ENCODE results near the gene ANTKMT.

Gene ANTKMT

DNA sequence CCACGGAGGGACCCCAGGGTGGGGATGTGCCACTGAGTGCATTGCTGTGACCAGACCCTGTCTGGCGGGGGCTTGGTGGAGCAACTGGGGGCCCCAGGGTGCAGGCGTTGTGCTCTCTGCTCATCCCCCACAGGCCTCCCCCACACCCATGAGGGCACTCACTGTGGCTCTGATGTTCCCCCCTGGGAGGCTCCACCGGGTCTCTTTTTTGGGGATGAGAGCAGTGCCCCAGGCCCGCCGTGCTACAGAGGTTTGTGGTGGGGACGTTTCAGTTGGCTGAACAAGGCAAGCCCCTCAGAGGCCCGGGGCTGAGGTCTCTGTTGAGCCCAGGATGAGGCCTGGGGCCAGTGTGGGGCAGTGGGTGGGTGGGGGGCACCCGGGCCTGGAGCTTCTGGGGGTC, 2.7 kb downstream of the ANTKMT start (continued):
- TF ChIP-seq, protein P1, sequence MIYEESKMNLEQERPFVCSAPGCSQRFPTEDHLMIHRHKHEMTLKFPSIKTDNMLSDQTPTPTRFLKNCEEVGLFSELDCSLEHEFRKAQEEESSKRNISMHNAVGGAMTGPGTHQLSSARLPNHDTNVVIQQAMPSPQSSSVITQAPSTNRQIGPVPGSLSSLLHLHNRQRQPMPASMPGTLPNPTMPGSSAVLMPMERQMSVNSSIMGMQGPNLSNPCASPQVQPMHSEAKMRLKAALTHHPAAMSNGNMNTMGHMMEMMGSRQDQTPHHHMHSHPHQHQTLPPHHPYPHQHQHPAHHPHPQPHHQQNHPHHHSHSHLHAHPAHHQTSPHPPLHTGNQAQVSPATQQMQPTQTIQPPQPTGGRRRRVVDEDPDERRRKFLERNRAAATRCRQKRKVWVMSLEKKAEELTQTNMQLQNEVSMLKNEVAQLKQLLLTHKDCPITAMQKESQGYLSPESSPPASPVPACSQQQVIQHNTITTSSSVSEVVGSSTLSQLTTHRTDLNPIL (CRISPR knock-in tag; IDR thresholded peaks at IDR 0.05; ENCODE audit: low read depth), result no peak
- no peak for TF ChIP-seq ZNF70 (CRISPR knock-in tag; IDR thresholded peaks at IDR 0.05)
- no peak for TF ChIP-seq TCF4 (CRISPR knock-in tag; IDR thresholded peaks at IDR 0.05; ENCODE audit: borderline replicate concordance)
- no peak for TF ChIP-seq ZFP30 (CRISPR knock-in tag; IDR thresholded peaks at IDR 0.05)
- TF ChIP-seq, protein P2, sequence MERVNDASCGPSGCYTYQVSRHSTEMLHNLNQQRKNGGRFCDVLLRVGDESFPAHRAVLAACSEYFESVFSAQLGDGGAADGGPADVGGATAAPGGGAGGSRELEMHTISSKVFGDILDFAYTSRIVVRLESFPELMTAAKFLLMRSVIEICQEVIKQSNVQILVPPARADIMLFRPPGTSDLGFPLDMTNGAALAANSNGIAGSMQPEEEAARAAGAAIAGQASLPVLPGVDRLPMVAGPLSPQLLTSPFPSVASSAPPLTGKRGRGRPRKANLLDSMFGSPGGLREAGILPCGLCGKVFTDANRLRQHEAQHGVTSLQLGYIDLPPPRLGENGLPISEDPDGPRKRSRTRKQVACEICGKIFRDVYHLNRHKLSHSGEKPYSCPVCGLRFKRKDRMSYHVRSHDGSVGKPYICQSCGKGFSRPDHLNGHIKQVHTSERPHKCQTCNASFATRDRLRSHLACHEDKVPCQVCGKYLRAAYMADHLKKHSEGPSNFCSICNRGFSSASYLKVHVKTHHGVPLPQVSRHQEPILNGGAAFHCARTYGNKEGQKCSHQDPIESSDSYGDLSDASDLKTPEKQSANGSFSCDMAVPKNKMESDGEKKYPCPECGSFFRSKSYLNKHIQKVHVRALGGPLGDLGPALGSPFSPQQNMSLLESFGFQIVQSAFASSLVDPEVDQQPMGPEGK (CRISPR knock-in tag; IDR thresholded peaks at IDR 0.05; ENCODE audit: borderline replicate concordance), result no peak
- TF ChIP-seq BACH2 (CRISPR knock-in tag; IDR thresholded peaks at IDR 0.05; ENCODE audit: borderline replicate concordance), result no peak
- TF ChIP-seq PPARA (CRISPR knock-in tag; IDR thresholded peaks at IDR 0.05; ENCODE audit: borderline replicate concordance), result no peak
- TF ChIP-seq CSDC2 (CRISPR knock-in tag; IDR thresholded peaks at IDR 0.05), result no peak
- TF ChIP-seq RARB (CRISPR knock-in tag; IDR thresholded peaks at IDR 0.05), result no peak

DNA sequence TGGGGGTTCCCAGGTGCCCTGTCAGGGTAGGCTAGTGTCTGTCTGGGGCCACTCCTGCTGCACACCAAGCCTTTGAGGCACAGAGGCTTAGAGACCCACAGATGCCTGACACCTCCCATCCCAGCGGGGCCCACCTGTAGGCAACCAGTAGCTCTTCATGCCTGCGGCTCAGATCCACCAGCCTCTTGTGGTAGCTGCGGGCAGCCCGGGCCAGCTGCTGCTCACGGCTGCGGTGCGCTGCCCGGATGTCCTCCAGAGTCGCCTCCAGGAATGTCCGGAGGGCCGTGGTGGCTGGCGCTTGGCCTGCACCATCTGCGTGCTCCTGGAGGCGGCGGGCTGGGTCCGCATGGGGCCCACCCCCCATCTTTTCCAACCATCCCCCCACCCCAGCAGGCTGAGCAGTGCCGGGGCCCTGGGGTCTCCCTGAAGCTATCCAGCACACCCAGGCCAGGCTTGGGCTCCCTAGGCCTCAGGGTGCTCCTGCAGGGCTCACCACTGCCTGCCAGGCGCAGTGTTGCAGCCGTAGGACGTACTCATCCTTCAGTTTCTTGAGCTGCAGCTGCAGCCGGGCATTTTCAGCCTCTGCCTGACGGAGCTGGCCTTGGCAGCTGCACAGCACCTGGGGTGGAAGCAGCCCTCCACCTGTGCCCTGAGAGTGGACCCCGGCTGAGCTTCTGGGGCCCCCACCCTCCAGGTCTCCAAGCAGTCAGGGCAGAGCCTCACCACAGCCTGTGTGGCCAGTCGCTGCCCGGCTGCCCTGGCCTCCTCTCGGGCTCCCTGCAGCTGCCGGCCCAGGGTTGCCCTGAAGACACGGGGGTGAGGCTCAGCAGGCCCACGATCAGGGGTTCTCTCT, 3.5 kb downstream of the ANTKMT start:
- TF ChIP-seq, protein P1 (CRISPR knock-in tag; IDR thresholded peaks at IDR 0.05; ENCODE audit: low read depth), result no peak
- TF ChIP-seq ZFP3 (CRISPR knock-in tag; IDR thresholded peaks at IDR 0.05), result no peak
- no peak for TF ChIP-seq ZNF565 (CRISPR knock-in tag; conservative IDR thresholded peaks at IDR 0.05; ENCODE audit: low read depth)

DNA sequence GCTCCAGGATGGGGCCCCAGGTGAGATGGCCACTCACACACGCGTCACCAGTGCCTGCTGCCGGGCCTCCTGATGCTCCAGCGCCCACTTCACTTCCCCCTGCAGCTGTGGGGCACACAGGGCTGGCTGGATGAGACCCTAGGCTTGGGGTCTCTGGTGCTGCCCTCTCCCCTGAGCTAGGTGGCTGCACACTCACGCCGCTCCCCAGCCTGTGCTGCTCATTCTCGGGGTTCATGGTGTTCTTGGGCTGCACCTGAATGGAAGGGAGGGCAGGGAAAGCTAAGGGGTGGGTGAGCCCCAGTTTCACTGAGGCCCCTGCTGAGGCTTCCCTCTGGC, 4.1 kb downstream of the ANTKMT start:
- no peak for ATAC-seq

More for the DNA sequence above, 3.5 kb downstream of the ANTKMT start:
- no peak for ATAC-seq

DNA sequence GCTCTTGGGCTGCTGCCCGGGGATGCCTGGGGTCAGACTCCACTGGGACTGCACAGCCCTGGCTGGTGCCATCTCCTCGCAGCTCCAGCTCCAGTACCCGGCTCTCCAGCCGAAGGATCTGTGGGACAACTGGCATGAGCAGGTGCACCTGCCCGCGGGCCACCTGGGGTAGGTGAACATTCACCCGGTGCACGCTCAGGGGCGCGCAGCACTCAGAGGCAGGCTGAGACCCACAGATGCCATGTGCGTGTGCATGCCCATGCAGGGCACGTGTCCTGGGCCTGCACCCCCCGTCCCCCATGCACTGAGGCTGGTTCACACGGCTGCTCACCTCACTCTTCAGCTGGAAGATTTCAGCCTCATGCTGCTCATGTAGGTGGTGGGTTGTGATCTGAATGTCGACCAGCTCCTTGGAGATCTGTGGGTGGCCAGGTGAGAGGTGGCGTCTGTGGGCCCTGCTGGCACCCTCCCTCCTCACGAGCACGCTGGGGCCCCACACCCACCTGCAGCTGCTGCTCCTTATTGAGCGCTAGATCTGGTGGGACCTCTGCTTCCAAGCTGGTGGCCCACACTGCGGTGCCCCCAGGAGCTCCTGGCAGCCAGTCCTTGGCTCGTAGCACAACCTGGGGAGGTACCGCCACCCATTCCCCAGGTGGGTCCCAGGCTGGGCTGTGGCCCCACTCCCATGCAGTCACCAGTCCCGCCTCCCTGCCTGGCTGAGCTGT, 4.7 kb downstream of the ANTKMT start:
- no peak for ATAC-seq
- TF ChIP-seq ZFP30 (CRISPR knock-in tag; IDR thresholded peaks at IDR 0.05) (no peak), ISL1 (CRISPR knock-in tag; IDR thresholded peaks at IDR 0.05) (no peak), ZFP3 (CRISPR knock-in tag; IDR thresholded peaks at IDR 0.05) (no peak), TCF4 (CRISPR knock-in tag; IDR thresholded peaks at IDR 0.05; ENCODE audit: borderline replicate concordance) (no peak), ZNF8 (CRISPR knock-in tag; IDR thresholded peaks at IDR 0.05) (no peak), OSR1 (CRISPR knock-in tag; IDR thresholded peaks at IDR 0.05) (no peak), PPARA (CRISPR knock-in tag; IDR thresholded peaks at IDR 0.05; ENCODE audit: borderline replicate concordance) (no peak), ZNF70 (CRISPR knock-in tag; IDR thresholded peaks at IDR 0.05) (no peak), GLIS3 (CRISPR knock-in tag; IDR thresholded peaks at IDR 0.05) (no peak), ESRRG (CRISPR knock-in tag; IDR thresholded peaks at IDR 0.05) (no peak), CSDC2 (CRISPR knock-in tag; IDR thresholded peaks at IDR 0.05) (no peak), BACH2 (CRISPR knock-in tag; IDR thresholded peaks at IDR 0.05; ENCODE audit: borderline replicate concordance) (no peak), ARNTL (CRISPR knock-in tag; IDR thresholded peaks at IDR 0.05; ENCODE audit: borderline replicate concordance, low read depth) (no peak), SNAI2 (CRISPR knock-in tag; IDR thresholded peaks at IDR 0.05) (no peak)
- TF ChIP-seq, protein P3, sequence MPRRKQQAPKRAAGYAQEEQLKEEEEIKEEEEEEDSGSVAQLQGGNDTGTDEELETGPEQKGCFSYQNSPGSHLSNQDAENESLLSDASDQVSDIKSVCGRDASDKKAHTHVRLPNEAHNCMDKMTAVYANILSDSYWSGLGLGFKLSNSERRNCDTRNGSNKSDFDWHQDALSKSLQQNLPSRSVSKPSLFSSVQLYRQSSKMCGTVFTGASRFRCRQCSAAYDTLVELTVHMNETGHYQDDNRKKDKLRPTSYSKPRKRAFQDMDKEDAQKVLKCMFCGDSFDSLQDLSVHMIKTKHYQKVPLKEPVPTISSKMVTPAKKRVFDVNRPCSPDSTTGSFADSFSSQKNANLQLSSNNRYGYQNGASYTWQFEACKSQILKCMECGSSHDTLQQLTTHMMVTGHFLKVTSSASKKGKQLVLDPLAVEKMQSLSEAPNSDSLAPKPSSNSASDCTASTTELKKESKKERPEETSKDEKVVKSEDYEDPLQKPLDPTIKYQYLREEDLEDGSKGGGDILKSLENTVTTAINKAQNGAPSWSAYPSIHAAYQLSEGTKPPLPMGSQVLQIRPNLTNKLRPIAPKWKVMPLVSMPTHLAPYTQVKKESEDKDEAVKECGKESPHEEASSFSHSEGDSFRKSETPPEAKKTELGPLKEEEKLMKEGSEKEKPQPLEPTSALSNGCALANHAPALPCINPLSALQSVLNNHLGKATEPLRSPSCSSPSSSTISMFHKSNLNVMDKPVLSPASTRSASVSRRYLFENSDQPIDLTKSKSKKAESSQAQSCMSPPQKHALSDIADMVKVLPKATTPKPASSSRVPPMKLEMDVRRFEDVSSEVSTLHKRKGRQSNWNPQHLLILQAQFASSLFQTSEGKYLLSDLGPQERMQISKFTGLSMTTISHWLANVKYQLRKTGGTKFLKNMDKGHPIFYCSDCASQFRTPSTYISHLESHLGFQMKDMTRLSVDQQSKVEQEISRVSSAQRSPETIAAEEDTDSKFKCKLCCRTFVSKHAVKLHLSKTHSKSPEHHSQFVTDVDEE (CRISPR knock-in tag; IDR thresholded peaks at IDR 0.05), result no peak
- TF ChIP-seq, protein P2 (CRISPR knock-in tag; IDR thresholded peaks at IDR 0.05; ENCODE audit: borderline replicate concordance), result no peak
- TF ChIP-seq, protein P1 (CRISPR knock-in tag; IDR thresholded peaks at IDR 0.05; ENCODE audit: low read depth), result no peak
- TF ChIP-seq, protein P4, sequence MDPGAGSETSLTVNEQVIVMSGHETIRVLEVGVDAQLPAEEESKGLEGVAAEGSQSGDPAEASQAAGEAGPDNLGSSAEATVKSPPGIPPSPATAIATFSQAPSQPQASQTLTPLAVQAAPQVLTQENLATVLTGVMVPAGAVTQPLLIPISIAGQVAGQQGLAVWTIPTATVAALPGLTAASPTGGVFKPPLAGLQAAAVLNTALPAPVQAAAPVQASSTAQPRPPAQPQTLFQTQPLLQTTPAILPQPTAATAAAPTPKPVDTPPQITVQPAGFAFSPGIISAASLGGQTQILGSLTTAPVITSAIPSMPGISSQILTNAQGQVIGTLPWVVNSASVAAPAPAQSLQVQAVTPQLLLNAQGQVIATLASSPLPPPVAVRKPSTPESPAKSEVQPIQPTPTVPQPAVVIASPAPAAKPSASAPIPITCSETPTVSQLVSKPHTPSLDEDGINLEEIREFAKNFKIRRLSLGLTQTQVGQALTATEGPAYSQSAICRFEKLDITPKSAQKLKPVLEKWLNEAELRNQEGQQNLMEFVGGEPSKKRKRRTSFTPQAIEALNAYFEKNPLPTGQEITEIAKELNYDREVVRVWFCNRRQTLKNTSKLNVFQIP (CRISPR knock-in tag; IDR thresholded peaks at IDR 0.05; ENCODE audit: borderline replicate concordance, low read depth), result no peak

More for the DNA sequence above, 4.1 kb downstream of the ANTKMT start:
- TF ChIP-seq CSDC2 (CRISPR knock-in tag; IDR thresholded peaks at IDR 0.05), result no peak
- no peak for TF ChIP-seq ZC3H10 (CRISPR knock-in tag; IDR thresholded peaks at IDR 0.05)
- no peak for TF ChIP-seq ZNF8 (CRISPR knock-in tag; IDR thresholded peaks at IDR 0.05)
- TF ChIP-seq TOX (CRISPR knock-in tag; IDR thresholded peaks at IDR 0.05; ENCODE audit: borderline replicate concordance), result no peak
- no peak for TF ChIP-seq ISL1 (CRISPR knock-in tag; IDR thresholded peaks at IDR 0.05)
- no peak for TF ChIP-seq ESRRG (CRISPR knock-in tag; IDR thresholded peaks at IDR 0.05)
- TF ChIP-seq ZNF565 (CRISPR knock-in tag; conservative IDR thresholded peaks at IDR 0.05; ENCODE audit: low read depth), result no peak
